ENCODE results near the gene HPSE2.
A peak's percentile ranks its signal among the peaks of the same experiment; 100 is the strongest.

The HPSE2 gene

GRCh38 chr10:98815039-98815885, 420.4 kb downstream of the HPSE2 start:
- no peak for TF ChIP-seq ZNF565 (CRISPR knock-in tag; conservative IDR thresholded peaks at IDR 0.05; ENCODE audit: low read depth)
- no peak for TF ChIP-seq BACH2 (CRISPR knock-in tag; IDR thresholded peaks at IDR 0.05; ENCODE audit: borderline replicate concordance)
- TF ChIP-seq ZFP30 (CRISPR knock-in tag; IDR thresholded peaks at IDR 0.05): no peak
- no peak for TF ChIP-seq TSHZ2 (CRISPR knock-in tag; IDR thresholded peaks at IDR 0.05)
- TF ChIP-seq POU6F1 (CRISPR knock-in tag; IDR thresholded peaks at IDR 0.05; ENCODE audit: borderline replicate concordance, low read depth): no peak
- no peak for TF ChIP-seq SNAI2 (CRISPR knock-in tag; IDR thresholded peaks at IDR 0.05)
- no peak for TF ChIP-seq ZFP3 (CRISPR knock-in tag; IDR thresholded peaks at IDR 0.05)
- no peak for ATAC-seq

- TF ChIP-seq CREB5 (CRISPR knock-in tag; IDR thresholded peaks at IDR 0.05; ENCODE audit: low read depth) (peak; percentile 58), CSRNP3 (CRISPR knock-in tag; IDR thresholded peaks at IDR 0.05) (no peak), TCF4 (CRISPR knock-in tag; IDR thresholded peaks at IDR 0.05; ENCODE audit: borderline replicate concordance) (peak; percentile 85), ZNF565 (CRISPR knock-in tag; conservative IDR thresholded peaks at IDR 0.05; ENCODE audit: low read depth) (no peak), PATZ1 (CRISPR knock-in tag; IDR thresholded peaks at IDR 0.05; ENCODE audit: borderline replicate concordance) (no peak), ZNF8 (CRISPR knock-in tag; IDR thresholded peaks at IDR 0.05) (no peak), CSDC2 (CRISPR knock-in tag; IDR thresholded peaks at IDR 0.05) (no peak), RARB (CRISPR knock-in tag; IDR thresholded peaks at IDR 0.05) (no peak), POU6F1 (CRISPR knock-in tag; IDR thresholded peaks at IDR 0.05; ENCODE audit: borderline replicate concordance, low read depth) (peak; percentile 22; the same call in 1 of the 2 replicates), BACH2 (CRISPR knock-in tag; IDR thresholded peaks at IDR 0.05; ENCODE audit: borderline replicate concordance) (peak; percentile 55; the same call in 1 of the 2 replicates), GLIS3 (CRISPR knock-in tag; IDR thresholded peaks at IDR 0.05) (no peak), OSR1 (CRISPR knock-in tag; IDR thresholded peaks at IDR 0.05) (no peak), TSHZ2 (CRISPR knock-in tag; IDR thresholded peaks at IDR 0.05) (0 out of 2 replicates have a peak, but pooled peaks have one; percentile 73), ZFP3 (CRISPR knock-in tag; IDR thresholded peaks at IDR 0.05) (no peak), ZC3H10 (CRISPR knock-in tag; IDR thresholded peaks at IDR 0.05) (no peak), ESRRG (CRISPR knock-in tag; IDR thresholded peaks at IDR 0.05) (no peak), ZFP30 (CRISPR knock-in tag; IDR thresholded peaks at IDR 0.05) (no peak), PPARA (CRISPR knock-in tag; IDR thresholded peaks at IDR 0.05; ENCODE audit: borderline replicate concordance) (no peak), TOX (CRISPR knock-in tag; IDR thresholded peaks at IDR 0.05; ENCODE audit: borderline replicate concordance) (no peak), ARNTL (CRISPR knock-in tag; IDR thresholded peaks at IDR 0.05; ENCODE audit: borderline replicate concordance, low read depth) (no peak), ISL1 (CRISPR knock-in tag; IDR thresholded peaks at IDR 0.05) (peak; percentile 90), SNAI2 (CRISPR knock-in tag; IDR thresholded peaks at IDR 0.05) (peak; percentile 76; the same call in 1 of the 2 replicates), ZNF70 (CRISPR knock-in tag; IDR thresholded peaks at IDR 0.05) (no peak)
- ATAC-seq: no peak
These were observed 421.2 kb downstream of the HPSE2 start for GRCh38 chr10:98814470-98814869.
